GM21423 (cell line): ENCODE results near the gene STON2.
"Not testable (repeated sequence)": the region's sequence is repeated elsewhere in the genome, so short reads cannot be mapped to it uniquely, and the experiment has no call there.

Experiments used
- ATAC-seq: cut with Tn5 transposase; IDR thresholded peaks from one replicate; pipeline ENCODE4 v1.9.1; 2021; ENCODE audit warnings: mild to moderate bottlenecking, moderate library complexity; ENCODE audit not compliant: unreplicated experiment

STON2 gene

GRCh38 chr14:81385419-81385818, 14.7 kb downstream of the STON2 start:
- no peak for ATAC-seq

DNA sequence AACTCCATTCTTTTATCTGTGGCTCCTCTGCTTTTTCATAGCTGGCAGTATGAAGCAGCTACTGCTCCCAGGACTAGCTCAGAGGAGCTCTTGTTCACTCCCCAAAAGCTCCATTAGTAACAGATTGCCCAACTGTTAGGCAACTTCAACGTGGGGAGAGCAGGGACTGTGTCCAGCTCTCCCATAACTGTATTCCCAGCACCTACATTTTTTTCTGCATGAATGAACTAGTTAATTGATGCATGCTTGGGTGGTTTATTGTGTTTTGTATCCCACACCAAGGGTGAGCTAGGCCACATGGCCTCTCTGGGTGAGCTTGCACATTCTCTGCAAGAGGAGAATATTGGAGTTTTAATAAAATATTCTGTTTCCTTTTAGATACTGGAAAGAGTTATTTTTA, 15.2 kb downstream of the STON2 start:
- ATAC-seq, result no peak

DNA sequence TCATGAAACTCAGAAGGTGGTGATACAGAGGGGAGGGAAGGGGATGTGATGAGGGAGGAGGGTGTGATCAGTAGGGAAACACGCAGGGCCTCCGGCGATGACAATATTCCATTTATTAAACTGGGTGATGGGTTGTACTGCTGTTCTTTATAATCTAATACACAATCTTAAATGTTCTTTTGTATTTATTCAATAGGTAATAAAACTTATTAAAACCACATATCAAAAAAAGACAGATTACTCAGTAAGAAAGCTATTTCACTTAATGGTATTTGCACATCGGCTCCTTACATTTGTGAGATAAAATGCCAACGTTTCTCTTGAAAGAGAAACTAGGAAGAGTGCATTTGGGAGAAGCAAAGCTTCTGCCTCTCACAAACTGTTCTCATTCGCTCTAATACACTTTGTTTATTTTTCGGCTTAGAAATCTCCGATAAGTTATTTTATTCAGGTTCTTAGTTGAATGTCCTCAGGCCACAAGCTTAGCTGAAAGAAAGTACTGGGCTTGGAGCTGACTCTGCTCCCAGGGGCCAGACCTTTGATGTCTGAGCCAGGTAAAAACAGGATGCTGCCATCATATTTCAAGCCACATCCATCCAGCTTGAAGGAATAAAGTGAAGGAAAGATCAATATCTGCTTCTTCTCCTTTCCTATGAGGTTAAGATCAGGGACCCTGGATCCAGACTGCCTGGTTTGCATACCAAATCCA, 17.5 kb downstream of the STON2 start:
- ATAC-seq, result no peak

DNA sequence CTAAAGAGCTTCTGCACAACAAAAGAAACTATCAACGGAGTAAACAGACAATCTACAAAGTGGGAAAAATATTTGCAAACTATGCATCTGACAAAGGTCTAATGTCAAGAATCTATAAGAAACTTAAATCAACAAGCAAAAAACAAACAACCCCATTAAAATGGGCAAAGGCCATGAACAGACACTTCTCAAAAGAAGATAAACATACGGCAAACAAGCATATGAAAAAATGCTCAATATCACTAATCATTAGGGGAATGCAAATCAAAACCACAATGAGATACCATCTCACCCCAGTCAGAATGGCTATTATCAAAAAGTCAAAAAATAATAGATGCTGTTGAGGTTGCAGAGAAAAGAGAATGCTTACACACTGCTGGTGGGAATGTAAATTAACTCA, 20.1 kb downstream of the STON2 start:
- ATAC-seq, result not testable (repeated sequence)

DNA sequence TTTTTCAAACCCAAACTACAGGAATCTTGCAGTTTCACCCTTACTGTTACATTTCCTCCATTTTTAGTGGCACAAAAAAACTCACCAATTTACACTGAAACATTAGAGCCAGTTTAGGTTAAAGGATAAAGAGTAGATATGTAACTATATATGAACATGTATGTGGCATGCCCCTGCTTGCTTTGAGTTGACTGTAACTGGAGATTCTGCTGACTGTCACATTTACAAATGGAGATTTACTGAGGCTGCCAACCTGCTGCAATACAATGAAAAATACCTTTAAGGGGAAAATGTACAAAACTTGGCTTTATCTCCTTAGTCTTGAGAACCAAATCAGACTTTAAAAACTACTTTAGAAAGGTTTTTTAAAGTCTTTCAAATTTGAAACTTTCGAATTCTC, 28.3 kb downstream of the STON2 start:
- ATAC-seq, result no peak

- ATAC-seq, result no peak
These were observed 32.6 kb downstream of the STON2 start for GRCh38 chr14:81367563-81367962.

DNA sequence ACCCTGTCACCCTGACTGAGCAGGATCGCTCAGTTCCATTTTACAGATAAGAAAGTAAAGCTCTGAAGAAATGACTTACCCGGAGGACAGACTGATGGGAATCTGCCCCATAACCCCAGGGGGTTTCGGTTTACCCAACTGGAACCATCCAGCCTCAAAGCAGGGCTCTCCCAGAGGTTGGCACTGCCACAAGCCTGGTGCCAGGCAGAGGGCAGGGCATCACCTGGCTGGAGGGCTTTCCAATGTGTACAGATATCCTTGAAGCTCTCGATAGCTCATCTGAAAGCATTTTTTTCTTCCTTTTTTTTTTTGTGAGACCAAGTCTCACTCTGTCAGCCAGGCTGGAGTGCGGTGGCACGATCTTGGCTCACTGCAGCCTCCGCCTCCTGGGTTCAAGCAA, 33.2 kb downstream of the STON2 start:
- no peak for ATAC-seq

DNA sequence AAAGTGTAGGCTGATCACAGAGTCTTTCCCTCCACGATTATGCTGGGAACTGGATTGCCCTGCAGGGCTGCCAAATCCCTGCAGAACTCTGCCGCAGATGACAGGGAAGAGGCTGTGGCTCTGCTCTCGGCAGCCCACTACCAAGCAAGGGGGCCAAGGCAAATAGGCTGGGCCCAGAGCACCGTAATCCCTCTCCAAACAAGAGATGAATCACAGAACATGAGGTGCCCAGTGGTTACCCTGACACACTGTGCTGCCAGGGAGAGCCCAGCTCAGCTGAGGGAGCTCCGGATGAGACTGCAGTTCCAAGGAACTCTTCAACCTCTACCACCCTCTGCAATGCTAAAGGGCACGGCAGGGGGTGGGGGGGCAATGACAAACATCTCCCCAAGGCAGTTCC, 33.9 kb downstream of the STON2 start:
- ATAC-seq, result no peak

GRCh38 chr14:81363746-81364378, 36.3 kb downstream of the STON2 start:
- no peak for ATAC-seq

DNA sequence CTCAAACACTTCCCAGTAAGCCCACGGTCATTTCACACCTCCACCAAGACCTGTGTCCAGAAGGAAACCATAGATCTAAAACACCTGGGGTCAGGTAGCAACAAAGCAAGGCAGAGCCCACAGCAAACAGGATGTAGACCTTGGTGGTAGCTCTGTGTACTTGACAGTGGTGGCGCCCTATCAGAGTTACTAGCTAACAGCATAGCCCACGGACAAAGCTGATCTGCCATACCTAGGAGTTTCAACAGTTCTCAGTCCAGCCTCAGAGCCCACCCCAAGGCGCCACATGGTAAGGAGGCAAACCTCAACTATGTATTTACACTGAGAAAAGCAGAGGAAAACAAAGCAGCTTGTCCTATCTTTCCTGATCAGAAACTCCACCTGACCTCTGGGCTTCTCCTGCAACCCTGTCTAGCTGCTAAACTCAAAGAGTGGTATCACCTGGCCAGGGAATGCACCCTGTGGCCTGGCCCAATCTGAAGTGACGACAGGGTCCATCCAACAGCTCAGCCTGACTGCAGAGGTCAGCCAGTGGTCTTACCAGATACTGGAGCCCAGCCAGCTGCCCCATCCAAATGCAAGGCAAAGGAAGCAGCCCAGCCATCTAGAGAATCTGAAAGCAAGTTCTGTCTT, 46.3 kb downstream of the STON2 start:
- no peak for ATAC-seq

DNA sequence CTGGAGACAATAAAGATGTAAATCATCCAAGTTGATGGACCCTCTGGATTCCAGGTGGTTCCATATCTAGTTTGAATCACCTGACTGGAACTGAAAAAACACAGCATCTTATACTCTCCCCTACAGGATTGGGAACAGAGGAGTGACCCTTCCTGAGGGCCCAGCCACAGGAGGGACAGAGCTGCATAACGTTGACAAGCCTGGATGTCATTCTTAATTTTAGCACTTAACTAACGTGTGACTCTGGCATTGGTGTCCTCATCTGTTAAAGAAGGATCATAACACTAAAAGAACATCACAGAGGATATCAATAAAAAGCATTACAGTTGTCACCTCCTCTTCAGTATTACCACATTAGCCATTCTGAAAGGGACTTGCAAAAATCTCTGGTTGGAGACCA, 47.7 kb downstream of the STON2 start:
- no peak for ATAC-seq

DNA sequence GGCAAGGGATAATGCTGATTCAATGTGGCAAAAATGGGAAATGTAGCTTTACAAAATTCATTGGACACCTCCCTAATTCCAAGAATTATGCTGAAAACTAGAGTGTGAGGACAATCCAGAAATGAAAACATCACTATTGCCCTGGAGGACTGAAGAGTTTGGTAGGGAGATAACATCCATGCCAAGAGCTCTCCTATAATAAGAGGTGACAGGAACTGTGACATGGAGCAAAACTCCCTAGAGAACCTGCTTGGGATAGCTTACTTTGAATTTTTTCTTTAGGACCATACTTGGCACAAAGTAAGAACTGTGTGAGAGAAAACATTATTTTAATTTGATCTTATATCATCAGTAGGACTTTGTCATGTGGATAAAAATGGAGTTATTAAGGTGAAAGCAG, 48.9 kb downstream of the STON2 start:
- no peak for ATAC-seq

GRCh38 chr14:81350344-81351130, 49.6 kb downstream of the STON2 start:
- no peak for ATAC-seq

- no peak for ATAC-seq
These were observed 52.1 kb downstream of the STON2 start for GRCh38 chr14:81348061-81348460.

- ATAC-seq, result no peak
These were observed 54.3 kb downstream of the STON2 start for GRCh38 chr14:81345781-81346180.

DNA sequence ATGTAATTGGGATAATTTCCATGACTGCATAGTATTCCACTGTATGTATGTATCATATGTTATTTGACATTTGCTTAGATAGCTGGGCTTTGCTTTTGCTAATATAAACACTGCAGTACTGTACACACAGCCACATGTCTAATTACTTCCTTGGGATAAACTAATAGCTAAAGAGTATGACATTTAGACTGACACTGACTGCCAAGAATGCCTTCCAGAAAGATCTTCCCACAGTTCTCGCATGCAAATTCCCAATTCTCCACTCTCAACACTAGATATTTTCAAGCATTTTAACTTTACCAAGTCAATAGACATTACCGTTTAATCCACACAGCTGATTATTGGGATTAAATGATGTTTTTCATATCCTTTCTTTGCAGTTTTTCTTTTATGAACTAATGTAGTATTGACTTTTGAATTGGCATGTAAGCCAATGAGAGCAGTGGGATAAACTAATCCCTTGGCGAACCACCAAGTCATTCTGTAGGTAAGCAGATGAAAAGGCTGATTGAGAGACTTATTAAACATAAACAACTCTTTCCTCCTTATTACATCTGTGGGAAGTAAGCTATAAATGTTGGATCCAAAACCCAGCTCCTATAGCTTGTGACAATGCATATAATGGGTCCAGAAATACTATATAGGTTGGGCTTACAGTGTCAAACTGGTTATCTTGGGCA, 55.5 kb downstream of the STON2 start:
- no peak for ATAC-seq

- ATAC-seq, result no peak
These were observed 56.4 kb downstream of the STON2 start for GRCh38 chr14:81343701-81344100.

GRCh38 chr14:81342850-81343580, 57.1 kb downstream of the STON2 start:
- ATAC-seq, result no peak

- ATAC-seq, result no peak
These were observed 58.3 kb downstream of the STON2 start for GRCh38 chr14:81341781-81342180.

DNA sequence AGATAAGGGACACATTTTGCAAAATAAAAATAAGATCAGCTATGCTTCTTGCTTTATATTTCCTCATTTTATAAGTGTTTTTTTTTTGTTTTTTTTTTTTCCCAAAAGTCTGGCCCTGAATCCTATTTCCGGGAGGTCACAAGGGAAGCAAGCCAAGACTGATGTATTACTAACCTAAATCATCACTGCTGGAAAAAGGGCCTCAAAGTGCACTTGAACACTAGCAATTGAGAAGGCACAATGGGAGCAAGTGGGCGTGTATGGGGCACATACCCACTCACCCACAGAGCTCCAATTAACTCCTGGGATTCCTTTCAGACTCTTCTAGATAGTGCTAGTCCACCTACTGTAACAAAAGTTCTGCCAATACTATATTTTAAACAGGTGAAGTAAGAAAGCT, 58.8 kb downstream of the STON2 start:
- ATAC-seq, result no peak
